NCI-H146 (cell line): Measurements from ENCODE around the gene NKAIN1.
"Not testable (repeated sequence)": the region's sequence is repeated elsewhere in the genome, so short reads cannot be mapped to it uniquely, and the experiment has no call there.

Experiments
- DNase-seq: peaks from one replicate; lab custom pipeline; 2025; lab: John Stamatoyannopoulos, UW

NKAIN1 gene

GRCh38 chr1:31152181-31152795 is 87.4 kb downstream of the NKAIN1 start:
- DNase-seq, result no peak

- DNase-seq, result no peak
Measured at GRCh38 chr1:31151402-31151801, 88.3 kb downstream of the NKAIN1 start.

- no peak for DNase-seq
Measured at GRCh38 chr1:31148409-31148808, 91.3 kb downstream of the NKAIN1 start.

- DNase-seq, result no peak
Measured at GRCh38 chr1:31145648-31146047, 94.0 kb downstream of the NKAIN1 start.

- no peak for DNase-seq
Measured at GRCh38 chr1:31144442-31144841, 95.2 kb downstream of the NKAIN1 start.

GRCh38 chr1:31143455-31143854 is 96.2 kb downstream of the NKAIN1 start:
- no peak for DNase-seq

GRCh38 chr1:31142406-31142805 is 97.3 kb downstream of the NKAIN1 start:
- DNase-seq, result no peak

GRCh38 chr1:31140299-31140698 is 99.4 kb downstream of the NKAIN1 start:
- DNase-seq, result no peak

- not testable (repeated sequence) for DNase-seq
Measured at GRCh38 chr1:31138797-31139521, 100.7 kb downstream of the NKAIN1 start.

- DNase-seq, result not testable (repeated sequence)
Measured at GRCh38 chr1:31137873-31138272, 101.8 kb downstream of the NKAIN1 start.

GRCh38 chr1:31135973-31136600 is 103.6 kb downstream of the NKAIN1 start:
- no peak for DNase-seq

- DNase-seq, result no peak
Measured at GRCh38 chr1:31133368-31133767, 106.3 kb downstream of the NKAIN1 start.
